HEK293T (cell line): ENCODE data around the gene SERAC1.
"Not testable (repeated sequence)": the region's sequence is repeated elsewhere in the genome, so short reads cannot be mapped to it uniquely, and the experiment has no call there.

ENCODE experiments used
- CTCF ChIA-PET: fragments of 350-600 bp; formaldehyde crosslinking; extraction: SDS; loops from one replicate; lab custom pipeline; 2021; ENCODE audit warnings: antibody characterized with exemption, inconsistent platforms; lab: Yijun Ruan, JAX
- POLR2A ChIA-PET: fragments of 350-600 bp; formaldehyde crosslinking; extraction: SDS; loops from one replicate; lab custom pipeline; 2020; ENCODE audit warnings: antibody characterized with exemption, inconsistent platforms; lab: Yijun Ruan, JAX
- DNase-seq: peaks from one replicate; pipeline ENCODE4 v3.0.0; 2012; ENCODE audit warnings: mixed read lengths; ENCODE audit errors: extremely low spot score
- ARNT ChIP-seq: fragments of 450-650 bp; IDR thresholded peaks from 2 replicates; pipeline ENCODE4 v1.6.1; 2017; ENCODE audit warnings: mild to moderate bottlenecking
- BHLHE40 ChIP-seq: fragments of 450-650 bp; IDR thresholded peaks from 2 replicates; pipeline ENCODE4 v1.6.1; 2016; ENCODE audit warnings: mild to moderate bottlenecking, moderate library complexity, borderline replicate concordance
- CTBP1 ChIP-seq: fragments of 450-650 bp; IDR thresholded peaks from 2 replicates; pipeline ENCODE4 v1.6.1; 2016; ENCODE audit warnings: borderline replicate concordance
- ELF4 ChIP-seq: fragments of 450-650 bp; IDR thresholded peaks from 2 replicates; pipeline ENCODE4 v1.6.1; 2017; ENCODE audit warnings: antibody characterized with exemption
- FOXA1 ChIP-seq: fragments of 450-650 bp; IDR thresholded peaks from 2 replicates; pipeline ENCODE4 v1.6.1; 2016; ENCODE audit warnings: mild to moderate bottlenecking
- FOXK2 ChIP-seq: fragments of 450-650 bp; IDR thresholded peaks from 2 replicates; pipeline ENCODE4 v1.6.1; 2016; ENCODE audit warnings: mild to moderate bottlenecking
- FOXM1 ChIP-seq: fragments of 450-650 bp; IDR thresholded peaks from 2 replicates; pipeline ENCODE4 v1.6.1; 2017; ENCODE audit warnings: mild to moderate bottlenecking, borderline replicate concordance
- HDGF ChIP-seq: fragments of 450-650 bp; IDR thresholded peaks from 2 replicates; pipeline ENCODE4 v1.6.1; 2017; ENCODE audit warnings: antibody characterized with exemption, borderline replicate concordance
- L3MBTL2 ChIP-seq: fragments of 450-650 bp; conservative IDR thresholded peaks from 2 replicates; pipeline ENCODE4 v1.6.1; 2016; ENCODE audit warnings: mild to moderate bottlenecking
- LEF1 ChIP-seq: fragments of 450-650 bp; IDR thresholded peaks from 2 replicates; pipeline ENCODE4 v1.6.1; 2017; ENCODE audit warnings: mild to moderate bottlenecking, borderline replicate concordance
- NFRKB ChIP-seq: fragments of 450-650 bp; IDR thresholded peaks from 2 replicates; pipeline ENCODE4 v1.6.1; 2016; ENCODE audit warnings: mild to moderate bottlenecking, moderate library complexity
- SP1 ChIP-seq: fragments of 450-650 bp; IDR thresholded peaks from 2 replicates; pipeline ENCODE4 v1.6.1; 2017
- SUZ12 ChIP-seq: fragments of 450-650 bp; IDR thresholded peaks from 2 replicates; pipeline ENCODE4 v1.6.1; 2016; ENCODE audit warnings: mild to moderate bottlenecking
- TARDBP ChIP-seq: fragments of 450-650 bp; IDR thresholded peaks from 2 replicates; pipeline ENCODE4 v1.6.1; 2016
- ZNF384 ChIP-seq: fragments of 450-650 bp; IDR thresholded peaks from 2 replicates; pipeline ENCODE4 v1.6.1; 2016
- TF ChIP-seq, protein P1 (sequence below): fragments of 450-650 bp; IDR thresholded peaks from 2 replicates; pipeline ENCODE4 v1.6.1; 2016

SERAC1 gene

GRCh38 chr6:158191032-158191431 lies 23.0 kb upstream of the SERAC1 start:
- POLR2A ChIA-PET: no interaction called here
- CTCF ChIA-PET: no interaction called here
- DNase-seq: no peak
- no peak for TF ChIP-seq TARDBP
- TF ChIP-seq CTBP1: no peak
- no peak for TF ChIP-seq LEF1
- no peak for TF ChIP-seq BHLHE40
- no peak for TF ChIP-seq SP1
- TF ChIP-seq HDGF: no peak
- TF ChIP-seq, protein P1, sequence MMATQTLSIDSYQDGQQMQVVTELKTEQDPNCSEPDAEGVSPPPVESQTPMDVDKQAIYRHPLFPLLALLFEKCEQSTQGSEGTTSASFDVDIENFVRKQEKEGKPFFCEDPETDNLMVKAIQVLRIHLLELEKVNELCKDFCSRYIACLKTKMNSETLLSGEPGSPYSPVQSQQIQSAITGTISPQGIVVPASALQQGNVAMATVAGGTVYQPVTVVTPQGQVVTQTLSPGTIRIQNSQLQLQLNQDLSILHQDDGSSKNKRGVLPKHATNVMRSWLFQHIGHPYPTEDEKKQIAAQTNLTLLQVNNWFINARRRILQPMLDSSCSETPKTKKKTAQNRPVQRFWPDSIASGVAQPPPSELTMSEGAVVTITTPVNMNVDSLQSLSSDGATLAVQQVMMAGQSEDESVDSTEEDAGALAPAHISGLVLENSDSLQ: no peak
- no peak for TF ChIP-seq ARNT
- TF ChIP-seq SUZ12: no peak
- no peak for TF ChIP-seq ZNF384
- no peak for TF ChIP-seq FOXA1
- no peak for TF ChIP-seq ELF4
- no peak for TF ChIP-seq FOXK2
- TF ChIP-seq L3MBTL2: no peak
- no peak for TF ChIP-seq NFRKB
- no peak for TF ChIP-seq FOXM1

DNA sequence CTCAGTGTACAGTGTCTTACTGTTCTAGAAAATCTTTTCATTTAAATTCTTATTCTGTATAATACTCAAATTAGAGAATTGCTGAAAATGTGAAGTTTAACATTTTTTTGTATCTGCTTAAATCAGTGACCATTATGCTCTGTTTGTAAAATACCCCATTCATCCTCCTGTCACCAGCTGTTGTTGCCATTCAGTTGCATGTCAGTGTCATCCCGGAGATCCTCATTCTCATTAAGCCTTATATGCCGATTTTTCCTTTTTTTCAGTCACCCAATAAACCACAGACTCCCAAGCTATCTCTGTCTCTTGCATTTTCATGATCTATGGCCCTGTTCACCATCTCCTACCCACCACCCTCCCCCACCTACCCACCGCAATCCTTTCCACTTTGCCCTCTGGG lies 20.5 kb upstream of the SERAC1 start:
- no peak for DNase-seq
- CTCF ChIA-PET: interaction anchor here (1.0 kb wide), 1 partner anchor 517 kb away, joined by 3 read pairs; no protein-coding TSS in a partner anchor
- TF ChIP-seq L3MBTL2 (no peak), FOXK2 (no peak), NFRKB (no peak), ZNF384 (no peak), ARNT (no peak), FOXM1 (no peak), CTBP1 (no peak), SUZ12 (no peak), FOXA1 (no peak)
- TF ChIP-seq, protein P1: no peak
- POLR2A ChIA-PET: no interaction called here

GRCh38 chr6:158185729-158186456 lies 17.8 kb upstream of the SERAC1 start:
- TF ChIP-seq FOXM1 (no peak), LEF1 (no peak), HDGF (no peak), L3MBTL2 (no peak), SP1 (no peak), FOXK2 (no peak), ELF4 (no peak), SUZ12 (no peak), BHLHE40 (no peak), NFRKB (no peak), FOXA1 (no peak), CTBP1 (no peak)
- POLR2A ChIA-PET: no interaction called here
- DNase-seq: no peak
- CTCF ChIA-PET: interaction anchor here (0.6 kb wide), 1 partner anchor 629 kb away, joined by 5 read pairs; no protein-coding TSS in a partner anchor

GRCh38 chr6:158184608-158185007 lies 16.5 kb upstream of the SERAC1 start:
- no peak for DNase-seq
- CTCF ChIA-PET: no interaction called here
- POLR2A ChIA-PET: no interaction called here
- no peak for TF ChIP-seq ELF4
- TF ChIP-seq FOXK2: no peak
- TF ChIP-seq L3MBTL2: no peak
- no peak for TF ChIP-seq FOXM1
- no peak for TF ChIP-seq SP1

DNA sequence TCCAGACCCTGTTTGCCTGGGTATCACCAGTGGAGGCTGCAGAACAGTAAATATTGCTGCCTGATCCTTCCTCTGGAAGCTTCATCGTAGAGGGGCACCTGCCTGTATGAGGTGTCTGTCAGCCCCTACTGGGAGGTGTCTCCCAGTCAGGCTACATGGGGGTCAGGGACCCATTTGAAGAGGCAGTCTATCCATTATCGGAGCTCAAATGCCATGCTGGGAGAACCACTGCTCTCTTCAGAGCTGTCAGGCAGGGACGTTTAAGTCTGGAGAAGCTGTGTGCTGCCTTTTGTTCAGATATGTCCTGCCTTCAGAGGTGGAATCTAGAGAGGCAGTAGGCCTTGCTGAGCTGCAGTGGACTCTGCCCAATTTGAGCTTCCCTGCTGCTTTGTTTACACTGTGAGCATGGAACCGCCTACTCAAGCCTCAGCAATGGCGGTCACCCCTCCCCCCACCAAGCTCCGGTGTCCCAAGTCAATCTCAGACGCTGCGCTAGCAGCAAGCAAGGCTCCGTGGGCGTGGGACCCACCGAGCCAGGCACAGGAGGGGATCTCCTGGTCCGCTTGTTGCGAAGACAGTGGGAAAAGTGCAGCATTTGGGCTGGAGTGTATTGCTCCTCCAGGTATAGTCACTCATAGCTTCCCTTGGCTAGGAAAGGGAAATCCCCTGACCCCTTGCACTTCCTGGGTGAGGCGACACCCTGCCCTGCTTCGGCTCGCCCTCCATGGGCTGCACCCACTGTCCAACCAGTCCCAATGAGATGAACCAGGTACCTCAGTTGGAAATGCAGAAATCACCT lies 15.3 kb upstream of the SERAC1 start:
- POLR2A ChIA-PET, DNase-seq: not testable (repeated sequence)
- CTCF ChIA-PET: interaction anchor here (1.4 kb wide), 1 partner anchor 25 kb away, joined by 3 read pairs; no protein-coding TSS in a partner anchor

DNA sequence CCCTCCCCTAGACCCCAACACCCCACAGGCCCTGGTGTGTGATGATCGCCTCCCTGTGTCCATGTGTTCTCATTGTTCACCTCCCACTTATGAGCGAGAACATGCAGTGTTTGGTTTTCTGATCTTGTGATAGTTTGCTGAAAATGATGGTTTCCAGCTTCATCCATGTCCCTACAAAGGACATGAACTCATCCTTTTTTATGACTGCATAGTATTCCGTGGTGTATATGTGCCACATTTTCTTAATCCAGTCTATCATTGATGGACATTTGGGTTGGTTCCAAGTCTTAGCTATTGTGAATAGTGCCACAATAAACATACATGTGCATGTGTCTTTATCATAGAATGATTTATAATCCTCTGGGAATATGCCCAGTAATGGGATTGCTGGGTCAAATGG lies 9.7 kb upstream of the SERAC1 start:
- CTCF ChIA-PET, POLR2A ChIA-PET, DNase-seq: not testable (repeated sequence)

- no peak for TF ChIP-seq BHLHE40
- no peak for TF ChIP-seq FOXM1
- no peak for TF ChIP-seq FOXK2
- no peak for TF ChIP-seq SUZ12
- no peak for TF ChIP-seq ARNT
- TF ChIP-seq TARDBP: no peak
- TF ChIP-seq ELF4: no peak
- no peak for TF ChIP-seq LEF1
- no peak for TF ChIP-seq L3MBTL2
- no peak for TF ChIP-seq HDGF
- TF ChIP-seq CTBP1: no peak
- TF ChIP-seq, protein P1: no peak
- no peak for TF ChIP-seq SP1
- TF ChIP-seq NFRKB: no peak
- TF ChIP-seq ZNF384: no peak
- no peak for TF ChIP-seq FOXA1
- ChIA-PET POLR2A (no interaction called here), CTCF (no interaction called here)
- no peak for DNase-seq
Observed at GRCh38 chr6:158175111-158175510, 7.0 kb upstream of the SERAC1 start.
